Suprapubic skin (tissue), 4 donors: ENCODE results near the gene MAML2. TPM values are rescaled to one million over a fixed set of nuclear protein-coding genes. Genes with fewer than 3 reads are reported as not detected.
A peak's percentile ranks its signal among the peaks of the same experiment; 100 is the strongest.

Experiments
- DNase-seq, 2 donors: peaks; one replicate each; pipeline ENCODE4 v3.0.0-alpha.2; 2019; ENCODE audit warnings: low spot score in 2 of 2
- H3K27ac ChIP-seq: fragments of 200-600 bp; sonication (generic); one replicate; pipeline ENCODE4 v1.5.1; 2019
- H3K27me3 ChIP-seq: fragments of 200-600 bp; sonication (generic); one replicate; pipeline ENCODE4 v1.5.1; 2019
- H3K36me3 ChIP-seq: fragments of 200-600 bp; sonication (generic); one replicate; pipeline ENCODE4 v1.5.1; 2019
- H3K4me1 ChIP-seq: fragments of 200-600 bp; sonication (generic); one replicate; pipeline ENCODE4 v1.5.1; 2019
- H3K4me3 ChIP-seq: fragments of 200-600 bp; sonication (generic); one replicate; pipeline ENCODE4 v1.5.1; 2019; ENCODE audit warnings: mild to moderate bottlenecking
- H3K9me3 ChIP-seq: fragments of 200-600 bp; sonication (generic); one replicate; pipeline ENCODE4 v1.5.1; 2019
- CTCF ChIP-seq, 2 donors: fragments of 200-600 bp in 1 of 2; fragments of 450-650 bp in 1 of 2; sonication (generic) in 1 of 2; IDR thresholded peaks; one replicate each; pipeline ENCODE4 v1.5.1; 2016 to 2019; ENCODE audit warnings: antibody characterized with exemption in 2 of 2, mild to moderate bottlenecking in 1 of 2, moderate library complexity in 1 of 2
- EP300 ChIP-seq: sonication (generic); formaldehyde crosslinking; IDR thresholded peaks from one replicate; pipeline ENCODE4 v1.6.1; 2017; ENCODE audit warnings: antibody characterized with exemption
- POLR2A ChIP-seq, 2 donors: fragments of 450-650 bp; IDR thresholded peaks; one replicate each; pipeline ENCODE4 v1.6.1; 2017; ENCODE audit warnings: antibody characterized with exemption in 2 of 2, mild to moderate bottlenecking in 2 of 2, moderate library complexity in 2 of 2
- POLR2AphosphoS5 ChIP-seq, 3 donors: sonication (generic); formaldehyde crosslinking; IDR thresholded peaks; one replicate each; pipeline ENCODE4 v1.6.1; 2017; ENCODE audit warnings: antibody characterized with exemption in 3 of 3
- WGBS: methylation state at CpG from one replicate; pipeline ENCODE4 v1.1.5; 2018; 5-methylcytosine and 5-hydroxymethylcytosine counted together
- total RNA-seq, 4 donors: library from RNA; depleted of rRNA; stranded (reverse); fragments of >200 nt; gene quantifications; one replicate each; pipeline ENCODE4 v1.1.0, GENCODE V29; 2016

The MAML2 gene
- total RNA-seq, 4 donors from 2014 or later = 24.9 to 44.4 (median 30.9) TPM

GRCh38 chr11:96221244-96222070 is 121.5 kb downstream of the MAML2 start:
- Histone ChIP-seq H3K27ac (peak overlapping the region; percentile 49), H3K36me3 (no peaks in the 10 kb centered on the region), H3K27me3 (no peaks in the 10 kb centered on the region), H3K4me1 (peaks cover 53% of the 10 kb centered on the region), H3K9me3 (no peaks in the 10 kb centered on the region), H3K4me3 (no peak overlapping the region)
- TF ChIP-seq POLR2A (IDR thresholded peaks at IDR 0.05) (no peak), EP300 (no peak), CTCF (IDR thresholded peaks at IDR 0.05) (no peak), POLR2AphosphoS5 (IDR thresholded peaks at IDR 0.05) (no peak)
- WGBS = 45% methylated on average over 4 of the region's 4 CpGs
- DNase-seq = no peak

- 36% methylated on average over 3 of the region's 3 CpGs for WGBS
- DNase-seq = no peak
- no peak overlapping the region for H3K4me3 ChIP-seq
- peaks cover 58% of the 10 kb centered on the region for H3K4me1 ChIP-seq
- H3K36me3 ChIP-seq = no peaks in the 10 kb centered on the region
- H3K27me3 ChIP-seq = no peaks in the 10 kb centered on the region
- no peak overlapping the region for H3K27ac ChIP-seq
- TF ChIP-seq EP300 = no peak
- TF ChIP-seq CTCF (IDR thresholded peaks at IDR 0.05) = no peak
- TF ChIP-seq POLR2A (IDR thresholded peaks at IDR 0.05) = no peak
- no peak for TF ChIP-seq POLR2AphosphoS5 (IDR thresholded peaks at IDR 0.05)
- no peaks in the 10 kb centered on the region for H3K9me3 ChIP-seq
Measured at GRCh38 chr11:96219981-96220623, 122.9 kb downstream of the MAML2 start.

- H3K27me3 ChIP-seq = no peaks in the 10 kb centered on the region
- no peaks in the 10 kb centered on the region for H3K36me3 ChIP-seq
- WGBS = 69% methylated on average over 3 of the region's 3 CpGs
- H3K27ac ChIP-seq = no peak overlapping the region
- TF ChIP-seq POLR2A (IDR thresholded peaks at IDR 0.05) (no peak), POLR2AphosphoS5 (IDR thresholded peaks at IDR 0.05) (no peak), EP300 (no peak), CTCF (IDR thresholded peaks at IDR 0.05) (no peak)
- H3K4me3 ChIP-seq = no peak overlapping the region
- no peaks in the 10 kb centered on the region for H3K9me3 ChIP-seq
- DNase-seq = no peak
- peaks cover 61% of the 10 kb centered on the region for H3K4me1 ChIP-seq
Measured at GRCh38 chr11:96218901-96219300, 124.1 kb downstream of the MAML2 start.

- TF ChIP-seq CTCF (IDR thresholded peaks at IDR 0.05) (no peak), POLR2A (IDR thresholded peaks at IDR 0.05) (no peak), EP300 (no peak), POLR2AphosphoS5 (IDR thresholded peaks at IDR 0.05) (no peak)
- DNase-seq = no peak
- Histone ChIP-seq H3K27me3 (no peaks in the 10 kb centered on the region), H3K27ac (no peak overlapping the region), H3K9me3 (no peaks in the 10 kb centered on the region), H3K36me3 (no peaks in the 10 kb centered on the region), H3K4me3 (no peak overlapping the region), H3K4me1 (peaks cover 69% of the 10 kb centered on the region)
- 65% methylated on average over 5 of the region's 5 CpGs for WGBS
Measured at GRCh38 chr11:96218006-96218405, 125.0 kb downstream of the MAML2 start.

- Histone ChIP-seq H3K27me3 (no peaks in the 10 kb centered on the region), H3K4me1 (peaks cover 74% of the 10 kb centered on the region), H3K27ac (no peak overlapping the region), H3K4me3 (no peak overlapping the region), H3K36me3 (no peaks in the 10 kb centered on the region), H3K9me3 (no peaks in the 10 kb centered on the region)
- no peak for TF ChIP-seq EP300
- no peak for TF ChIP-seq POLR2AphosphoS5 (IDR thresholded peaks at IDR 0.05)
- no peak for TF ChIP-seq POLR2A (IDR thresholded peaks at IDR 0.05)
- TF ChIP-seq CTCF (IDR thresholded peaks at IDR 0.05) = no peak
- 88% methylated on average over 5 of the region's 5 CpGs for WGBS
- no peak for DNase-seq
Measured at GRCh38 chr11:96217206-96217605, 125.8 kb downstream of the MAML2 start.
